Measurements from ENCODE around the gene TUBB4B. TPM values are rescaled to one million over a fixed set of nuclear protein-coding genes. Genes with fewer than 3 reads are reported as not detected.

Gene TUBB4B
- total and polyA plus RNA-seq, 7 donors, result 141 to 505 (median 196) TPM

- DNase-seq, result no peak
- H3K4me3 ChIP-seq, result no peak overlapping the region
- H3K36me3 ChIP-seq, result peaks cover 0 to 3% (median 0%) of the 10 kb centered on the region in 4 donors
- peaks cover 0 to 77% (median 73%) of the 10 kb centered on the region in 4 donors for H3K4me1 ChIP-seq
- H3K27me3 ChIP-seq, result no peaks in the 10 kb centered on the region
- intact Hi-C loops (cut with DNase I), result no loop called here
- WGBS, 2 donors, result 83 to 91% methylated on average over 8 of the region's 8 CpGs
- TF ChIP-seq POLR2AphosphoS5 (IDR thresholded peaks at IDR 0.05) (no peak), EP300 (IDR thresholded peaks at IDR 0.05) (no peak), POLR2A (IDR thresholded peaks at IDR 0.05) (no peak), CTCF (IDR thresholded peaks at IDR 0.05) (no peak)
- no peak overlapping the region for H3K27ac ChIP-seq
- H3K9me3 ChIP-seq, result no peaks in the 10 kb centered on the region
These were observed 38.1 kb upstream of the TUBB4B start for GRCh38 chr9:137202966-137203365.

DNA sequence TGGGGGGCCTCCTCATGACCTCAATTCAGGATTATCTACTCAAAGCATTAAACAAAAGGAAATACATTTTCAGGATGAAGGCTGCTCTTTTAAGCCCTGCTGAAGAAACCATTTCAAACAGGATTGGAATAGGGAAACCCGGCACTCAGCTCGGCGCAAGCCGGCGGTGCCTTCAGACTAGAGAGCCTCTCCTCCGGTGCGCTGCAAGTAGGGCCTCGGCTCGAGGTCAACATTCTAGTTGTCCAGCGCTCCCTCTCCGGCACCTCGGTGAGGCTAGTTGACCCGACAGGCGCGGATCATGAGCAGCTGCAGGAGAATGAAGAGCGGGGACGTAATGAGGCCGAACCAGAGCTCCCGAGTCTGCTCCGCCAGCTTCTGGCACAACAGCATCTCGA, 36.4 kb upstream of the TUBB4B start:
- Histone ChIP-seq H3K27ac (peak overlapping the region; percentile 79 to 90 (median 86)), H3K27me3 (no peaks in the 10 kb centered on the region), H3K4me3 (peak overlapping the region; percentile 66 to 99 (median 88)), H3K4me1 (peaks cover 0 to 59% (median 56%) of the 10 kb centered on the region in 4 donors), H3K9me3 (no peaks in the 10 kb centered on the region), H3K36me3 (peaks cover 0 to 8% (median 0%) of the 10 kb centered on the region in 4 donors)
- 4 to 16% methylated on average over 21 of the region's 21 CpGs for WGBS, 2 donors
- DNase-seq, result no peak
- intact Hi-C loops (cut with DNase I), result loop anchor here (2.0 to 5.0 kb wide), 2 partner anchors 16 to 48 kb away; partner anchors contain the start of genes ANAPC2, SSNA1 and STPG3
- TF ChIP-seq POLR2AphosphoS5 (IDR thresholded peaks at IDR 0.05) (no peak), CTCF (IDR thresholded peaks at IDR 0.05) (no peak), EP300 (IDR thresholded peaks at IDR 0.05) (no peak), POLR2A (IDR thresholded peaks at IDR 0.05) (no peak)

DNA sequence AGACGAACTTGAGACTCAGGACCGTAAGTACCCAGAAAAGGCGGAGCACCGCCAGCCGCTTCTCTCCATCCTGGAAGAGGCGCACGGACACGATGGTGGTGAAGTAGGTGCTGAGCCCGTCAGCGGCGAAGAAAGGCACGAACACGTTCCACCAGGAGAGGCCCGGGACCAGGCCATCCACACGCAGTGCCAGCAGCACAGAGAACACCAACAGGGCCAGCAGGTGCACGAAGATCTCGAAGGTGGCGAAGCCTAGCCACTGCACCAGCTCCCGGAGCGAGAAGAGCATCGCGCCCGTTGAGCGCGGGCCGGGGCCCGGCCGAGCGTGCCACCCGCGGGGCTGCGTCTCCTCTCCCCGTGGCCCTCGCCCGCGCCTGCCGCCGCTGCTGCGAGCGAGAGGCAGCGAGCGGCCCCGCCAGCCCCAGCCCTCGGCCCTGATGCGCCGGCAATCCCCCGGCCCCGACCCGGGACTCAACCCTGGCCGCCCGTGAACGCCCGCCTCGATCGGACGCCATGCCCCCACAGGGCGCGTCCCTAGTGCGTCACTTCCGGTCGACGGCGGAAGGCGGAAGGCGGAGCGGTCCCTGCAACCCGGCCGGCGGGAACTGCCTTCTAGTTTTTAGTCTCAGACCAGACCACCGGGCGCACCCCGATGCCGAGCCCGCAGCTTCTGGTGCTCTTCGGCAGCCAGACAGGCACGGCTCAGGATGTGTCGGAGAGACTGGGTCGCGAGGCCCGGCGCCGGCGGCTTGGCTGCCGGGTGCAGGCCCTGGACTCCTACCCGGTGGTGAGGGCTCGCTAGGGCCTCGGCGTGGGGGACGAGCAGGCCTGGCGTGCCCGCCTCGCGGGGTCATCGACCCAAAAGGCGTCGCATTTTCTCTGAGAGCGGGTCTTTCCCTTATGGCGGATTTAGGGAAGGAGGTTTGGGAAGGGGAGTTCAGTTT, 35.7 kb upstream of the TUBB4B start, which contains the start of the genes NDOR1 and TMEM203:
Gene NDOR1 (plus strand): TSS at position 575 of the 944 bp plus-strand sequence. CDS start 78 bp downstream, at position 653.
Gene TMEM203 (minus strand): TSS at position 523 of the 944 bp plus-strand sequence. CDS start 234 bp downstream, at position 289.
- WGBS, 2 donors, result 0% methylated on average over 98 of the region's 98 CpGs
- TF ChIP-seq POLR2A (IDR thresholded peaks at IDR 0.05) (peak; percentile 46 to 51), EP300 (IDR thresholded peaks at IDR 0.05) (no peak), CTCF (IDR thresholded peaks at IDR 0.05) (no peak), POLR2AphosphoS5 (IDR thresholded peaks at IDR 0.05) (peak; percentile 91 to 96 (median 94))
- H3K9me3 ChIP-seq, result no peaks in the 10 kb centered on the region
- H3K4me1 ChIP-seq, result peaks cover 0 to 58% (median 54%) of the 10 kb centered on the region in 4 donors
- no peaks in the 10 kb centered on the region for H3K27me3 ChIP-seq
- intact Hi-C loops (cut with DNase I), result loop anchor here (2.0 to 5.0 kb wide), 2 partner anchors 17 to 47 kb away; partner anchors contain the start of genes ANAPC2, SSNA1 and STPG3
- DNase-seq, result peak; percentile 94
- peak within 1 kb of the TSS; percentile 66 to 99 (median 88) for H3K4me3 ChIP-seq
- H3K36me3 ChIP-seq, result peaks cover 0 to 8% (median 0%) of the 10 kb centered on the region in 4 donors
- peak within 1 kb of the TSS; percentile 79 to 90 (median 86) for H3K27ac ChIP-seq

DNA sequence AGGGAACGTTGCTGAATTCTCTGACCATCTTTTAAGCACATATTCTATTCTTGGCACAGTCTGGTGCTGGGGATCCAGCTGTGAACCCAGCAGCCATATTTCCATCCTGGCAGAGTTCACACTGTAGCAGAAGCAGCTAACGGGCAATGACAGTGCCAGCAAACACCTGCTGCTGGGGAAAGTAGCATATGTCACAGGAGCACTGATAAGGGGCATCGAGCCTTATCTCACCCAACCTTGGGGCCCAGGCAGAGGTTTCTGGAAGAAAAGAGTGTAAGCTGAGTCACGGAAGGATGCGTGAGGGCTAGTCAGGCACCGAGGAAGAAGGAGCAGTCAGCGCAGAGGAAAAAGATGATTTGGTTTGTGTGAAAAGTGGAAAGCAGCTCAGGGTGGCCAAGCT, 34.5 kb upstream of the TUBB4B start:
- Histone ChIP-seq H3K27ac (no peak overlapping the region), H3K36me3 (peaks cover 0 to 8% (median 0%) of the 10 kb centered on the region in 4 donors), H3K4me3 (peak overlapping the region in 2 of 4 donors; percentile 93 to 99), H3K9me3 (no peaks in the 10 kb centered on the region), H3K4me1 (peaks cover 0 to 50% (median 48%) of the 10 kb centered on the region in 4 donors), H3K27me3 (no peaks in the 10 kb centered on the region)
- intact Hi-C loops (cut with DNase I), result loop anchor here (5.0 kb wide), 1 partner anchor 46 kb away; the partner anchor contains the start of gene STPG3
- TF ChIP-seq POLR2AphosphoS5 (IDR thresholded peaks at IDR 0.05) (no peak), POLR2A (IDR thresholded peaks at IDR 0.05) (no peak), CTCF (IDR thresholded peaks at IDR 0.05) (no peak), EP300 (IDR thresholded peaks at IDR 0.05) (no peak)
- 65 to 85% methylated on average over 7 of the region's 7 CpGs for WGBS, 2 donors
- no peak for DNase-seq
